Kidney (tissue), 14 donors: ENCODE measurements around the gene MEIOB. TPM values are rescaled to one million over a fixed set of nuclear protein-coding genes. Genes with fewer than 3 reads are reported as not detected.

ENCODE experiments used
- DNase-seq, 5 donors: peaks; one replicate each; pipeline ENCODE4 v3.0.0-alpha.2; 2013 to 2020
- FAIRE-seq: peaks from 2 replicates; lab custom pipeline; 2012; peaks lifted over from hg19 to GRCh38; lab: Jason Lieb, UNC
- H3K27ac ChIP-seq, 2 donors: one replicate each; pipeline ENCODE4 v1.7.0; 2013; ENCODE audit warnings: low read depth in 2 of 2, low read length in 2 of 2, inconsistent platforms in 1 of 2
- H3K27me3 ChIP-seq: one replicate; pipeline ENCODE4 v1.7.1; 2013; ENCODE audit warnings: low read length, inconsistent platforms; ENCODE audit not compliant: control insufficient read depth, insufficient read depth
- H3K36me3 ChIP-seq, 3 donors: one replicate each; pipeline versions ENCODE4 v1.7.0 to v1.7.1; 2013; ENCODE audit warnings: low read length in 3 of 3, control low read depth in 1 of 3, inconsistent platforms in 1 of 3; ENCODE audit not compliant: insufficient read depth in 3 of 3, control insufficient read depth in 2 of 3
- H3K4me1 ChIP-seq, 3 donors: one replicate each; pipeline versions ENCODE4 v1.7.0 to v1.7.1; 2013; ENCODE audit warnings: low read length in 3 of 3, inconsistent platforms in 1 of 3, low read depth in 1 of 3; ENCODE audit not compliant: control insufficient read depth in 2 of 3, insufficient read depth in 2 of 3
- H3K4me3 ChIP-seq, 3 donors: one replicate each; pipeline versions ENCODE4 v1.7.0 to v1.8.1; 2013; ENCODE audit warnings: low read length in 3 of 3, control low read depth in 1 of 3, inconsistent platforms in 1 of 3
- H3K9ac ChIP-seq, 3 donors: one replicate each; pipeline versions ENCODE4 v1.7.0 to v1.7.1; 2013; ENCODE audit warnings: low read length in 3 of 3, control low read depth in 1 of 3, inconsistent platforms in 1 of 3
- H3K9me3 ChIP-seq, 3 donors: one replicate each; pipeline versions ENCODE4 v1.7.0 to v1.7.1; 2013; ENCODE audit warnings: low read length in 3 of 3, control low read depth in 1 of 3, inconsistent platforms in 1 of 3; ENCODE audit not compliant: control insufficient read depth in 2 of 3, insufficient read depth in 1 of 3
- CTCF ChIP-seq: IDR thresholded peaks from 3 replicates; pipeline ENCODE4 v1.5.1; 2012; ENCODE audit warnings: mild to moderate bottlenecking, moderate library complexity, borderline replicate concordance; ENCODE audit not compliant: insufficient read depth; ENCODE audit errors: extremely low read depth
- intact Hi-C: fragments of 100-400 bp; cut with DNase I; formaldehyde crosslinking; loops from one replicate; pipeline ENCODE4 v1.11.1; 2022
- polyA plus RNA-seq: library from polyadenylated mRNA; stranded (reverse); fragments of 350-450 nt; fragmentation: Illumina TruSeq; extraction: RNeasy Lipid Tissue Mini Kit (QIAGEN cat#74804); gene quantifications from one replicate; pipeline ENCODE4 v1.2.3, GENCODE V29; 2014; ENCODE audit warnings: low read depth, low replicate concordance; ENCODE audit not compliant: insufficient read depth
- total RNA-seq: library from RNA; stranded (reverse); fragmentation: NEBNext Ultra II Directional; extraction: Animal tissue kit (Norgen Biotek cat#: 25700); gene quantifications from one replicate; pipeline ENCODE4 v1.2.1, GENCODE V29; 2021
- donor health status: control.
- donor health status: control.
- donor health status: control.
- donor health status: control.
- donor health status: control.
- donor health status: DM: yes; HTN: yes; CAD: no.
- donor health status: Normal renal cell carcinoma (clear cell type).

The MEIOB gene
- total and polyA plus RNA-seq, 2 donors from 2014 or later = 0.16 to 1.4 TPM

- Histone ChIP-seq H3K9ac (no peak overlapping the region), H3K9me3 (no peaks in the 10 kb centered on the region), H3K27me3 (no peaks in the 10 kb centered on the region), H3K36me3 (no peaks in the 10 kb centered on the region), H3K4me3 (no peak overlapping the region), H3K27ac (no peak overlapping the region), H3K4me1 (no peaks in the 10 kb centered on the region)
- intact Hi-C loops = loop anchor here (10.0 kb wide), 1 partner anchor 73 kb away; no protein-coding TSS in a partner anchor
- DNase-seq = no peak
- no peak for FAIRE-seq
- no peak for TF ChIP-seq CTCF
Measured at GRCh38 chr16:1851793-1852192, 20.2 kb downstream of the MEIOB start.

DNA sequence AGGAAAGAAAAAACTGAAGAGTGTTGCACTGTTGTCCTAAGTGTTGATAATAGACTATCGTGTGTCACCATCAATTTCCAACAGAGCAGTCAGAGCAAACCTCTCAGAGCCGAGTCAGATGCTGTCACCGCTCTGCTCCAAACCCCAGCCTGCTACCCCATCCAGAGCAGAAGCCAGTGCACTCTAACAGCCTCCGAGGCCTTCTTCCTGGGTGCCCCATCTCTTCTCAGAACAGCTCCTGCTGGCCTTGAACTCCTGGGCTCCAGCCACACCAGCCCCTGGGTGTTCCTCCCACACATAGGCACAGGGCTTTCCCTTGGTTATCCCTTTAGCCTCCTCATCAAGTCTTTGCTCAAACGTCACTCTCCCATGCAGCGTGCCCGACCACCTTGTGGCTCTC is 21.0 kb downstream of the MEIOB start:
- TF ChIP-seq CTCF = no peak

DNA sequence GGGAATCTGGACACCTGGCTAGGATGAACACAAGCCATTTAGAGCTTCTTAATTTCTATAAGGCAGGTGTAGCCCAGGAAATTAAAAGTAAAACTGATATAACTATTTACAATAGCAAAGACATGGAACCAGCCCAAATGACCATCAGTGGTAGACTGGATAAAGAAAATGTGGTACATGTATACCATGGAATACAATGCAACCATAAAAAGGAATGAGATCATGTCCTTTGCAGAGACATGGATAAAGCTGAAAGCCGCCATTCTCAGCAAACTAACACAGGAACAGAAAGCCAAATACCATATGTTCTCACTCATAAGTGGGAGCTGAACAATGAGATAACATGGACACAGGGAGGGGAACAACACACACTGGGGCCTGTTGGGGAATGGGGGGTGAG is 25.5 kb downstream of the MEIOB start:
- FAIRE-seq (no peak), DNase-seq (no peak)
- Histone ChIP-seq H3K27me3 (no peaks in the 10 kb centered on the region), H3K4me3 (no peak overlapping the region), H3K9ac (no peak overlapping the region), H3K36me3 (no peaks in the 10 kb centered on the region), H3K4me1 (no peaks in the 10 kb centered on the region), H3K9me3 (no peaks in the 10 kb centered on the region), H3K27ac (no peak overlapping the region)
- intact Hi-C loops = no loop called here
- no peak for TF ChIP-seq CTCF

More for the DNA sequence above, 21.0 kb downstream of the MEIOB start:
- intact Hi-C loops = loop anchor here (10.0 kb wide), 1 partner anchor 74 kb away; no protein-coding TSS in a partner anchor
- Histone ChIP-seq H3K9ac (no peak overlapping the region), H3K27me3 (no peaks in the 10 kb centered on the region), H3K4me1 (no peaks in the 10 kb centered on the region), H3K9me3 (no peaks in the 10 kb centered on the region), H3K27ac (no peak overlapping the region), H3K36me3 (no peaks in the 10 kb centered on the region), H3K4me3 (no peak overlapping the region)
- DNase-seq (no peak), FAIRE-seq (no peak)

DNA sequence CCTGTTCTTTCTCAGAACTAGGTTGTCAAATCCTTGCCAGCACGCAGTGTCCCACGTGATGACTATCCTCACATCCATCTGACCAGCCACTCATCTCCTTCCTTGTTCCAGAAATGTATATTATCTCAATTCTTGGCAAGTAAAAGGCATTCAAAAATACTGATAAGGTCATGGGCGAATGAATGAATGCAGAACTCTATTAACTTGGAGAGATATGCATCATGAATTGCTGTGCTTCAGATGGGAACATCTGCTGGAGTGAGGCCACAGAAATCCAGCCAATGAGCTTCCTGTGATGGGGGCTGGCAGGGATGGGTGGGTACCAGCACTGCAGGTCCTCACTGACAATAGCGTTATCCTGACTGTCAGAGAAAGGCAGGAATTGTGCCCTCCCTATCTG is 26.0 kb downstream of the MEIOB start:
- no peak for DNase-seq
- no peaks in the 10 kb centered on the region for H3K27me3 ChIP-seq
- H3K4me3 ChIP-seq = no peak overlapping the region
- H3K4me1 ChIP-seq = no peaks in the 10 kb centered on the region
- no peak for FAIRE-seq
- intact Hi-C loops = no loop called here
- no peak overlapping the region for H3K27ac ChIP-seq
- no peaks in the 10 kb centered on the region for H3K36me3 ChIP-seq
- no peak overlapping the region for H3K9ac ChIP-seq
- no peaks in the 10 kb centered on the region for H3K9me3 ChIP-seq
- TF ChIP-seq CTCF = no peak
